ENCODE data around the gene PLK3.
A peak's percentile ranks its signal among the peaks of the same experiment; 100 is the strongest.

Gene PLK3

GRCh38 chr1:44778705-44779576 is 21.2 kb upstream of the PLK3 start:
- Histone ChIP-seq H3K9me3 (ENCODE audit: low read length) (no peaks in the 10 kb centered on the region), H3K4me1 (ENCODE audit: insufficient read depth, low read length) (peaks cover 15% of the 10 kb centered on the region), H3K36me3 (ENCODE audit: insufficient read depth, low read length) (peaks cover 29% of the 10 kb centered on the region), H3K9ac (ENCODE audit: low read length) (no peak overlapping the region), H3K4me3 (ENCODE audit: low read depth in 1 of 2, low read length in 2 of 2) (no peak overlapping the region), H3K27me3 (ENCODE audit: control insufficient read depth in 1 of 2, insufficient read depth in 2 of 2, low read length in 2 of 2) (no peaks in the 10 kb centered on the region), H3K27ac (ENCODE audit: low read depth, low read length) (no peak overlapping the region)

- H3K27me3 ChIP-seq (ENCODE audit: control insufficient read depth in 1 of 2, insufficient read depth in 2 of 2, low read length in 2 of 2) = no peaks in the 10 kb centered on the region
- no peak overlapping the region for H3K4me3 ChIP-seq (ENCODE audit: low read depth in 1 of 2, low read length in 2 of 2)
- H3K36me3 ChIP-seq (ENCODE audit: insufficient read depth, low read length) = peaks cover 29% of the 10 kb centered on the region
- H3K4me1 ChIP-seq (ENCODE audit: insufficient read depth, low read length) = peaks cover 27% of the 10 kb centered on the region
- H3K27ac ChIP-seq (ENCODE audit: low read depth, low read length) = no peak overlapping the region
- no peak overlapping the region for H3K9ac ChIP-seq (ENCODE audit: low read length)
- H3K9me3 ChIP-seq (ENCODE audit: low read length) = no peaks in the 10 kb centered on the region
These were observed 19.5 kb upstream of the PLK3 start for GRCh38 chr1:44780583-44781121.

GRCh38 chr1:44783697-44784093 is 16.5 kb upstream of the PLK3 start:
- Histone ChIP-seq H3K4me3 (ENCODE audit: low read depth in 1 of 2, low read length in 2 of 2) (peak overlapping the region; percentile 27 to 60), H3K4me1 (ENCODE audit: insufficient read depth, low read length) (peaks cover 27% of the 10 kb centered on the region), H3K27me3 (ENCODE audit: control insufficient read depth in 1 of 2, insufficient read depth in 2 of 2, low read length in 2 of 2) (no peaks in the 10 kb centered on the region), H3K36me3 (ENCODE audit: insufficient read depth, low read length) (peaks cover 13% of the 10 kb centered on the region), H3K27ac (ENCODE audit: low read depth, low read length) (no peak overlapping the region), H3K9me3 (ENCODE audit: low read length) (no peaks in the 10 kb centered on the region), H3K9ac (ENCODE audit: low read length) (no peak overlapping the region)

- peak overlapping the region; percentile 2 for H3K27ac ChIP-seq (ENCODE audit: low read depth, low read length)
These were observed 15.8 kb upstream of the PLK3 start for GRCh38 chr1:44784094-44785028.

GRCh38 chr1:44785029-44785380 is 15.2 kb upstream of the PLK3 start:
- peak overlapping the region; percentile 2 for H3K27ac ChIP-seq (ENCODE audit: low read depth, low read length)
- peaks cover 8% of the 10 kb centered on the region for H3K36me3 ChIP-seq (ENCODE audit: insufficient read depth, low read length)
- peak overlapping the region in 1 of 2 donors; percentile 42 for H3K4me3 ChIP-seq (ENCODE audit: low read depth in 1 of 2, low read length in 2 of 2)
- no peaks in the 10 kb centered on the region for H3K27me3 ChIP-seq (ENCODE audit: control insufficient read depth in 1 of 2, insufficient read depth in 2 of 2, low read length in 2 of 2)
- no peak overlapping the region for H3K9ac ChIP-seq (ENCODE audit: low read length)
- peaks cover 27% of the 10 kb centered on the region for H3K4me1 ChIP-seq (ENCODE audit: insufficient read depth, low read length)
- H3K9me3 ChIP-seq (ENCODE audit: low read length) = no peaks in the 10 kb centered on the region

More at GRCh38 chr1:44784094-44785028, 15.8 kb upstream of the PLK3 start:
- Histone ChIP-seq H3K9me3 (ENCODE audit: low read length) (no peaks in the 10 kb centered on the region), H3K9ac (ENCODE audit: low read length) (no peak overlapping the region), H3K4me1 (ENCODE audit: insufficient read depth, low read length) (peaks cover 27% of the 10 kb centered on the region), H3K27me3 (ENCODE audit: control insufficient read depth in 1 of 2, insufficient read depth in 2 of 2, low read length in 2 of 2) (no peaks in the 10 kb centered on the region), H3K36me3 (ENCODE audit: insufficient read depth, low read length) (peaks cover 8% of the 10 kb centered on the region), H3K4me3 (ENCODE audit: low read depth in 1 of 2, low read length in 2 of 2) (peak overlapping the region; percentile 27 to 60)

- peaks cover 27% of the 10 kb centered on the region for H3K4me1 ChIP-seq (ENCODE audit: insufficient read depth, low read length)
- H3K27ac ChIP-seq (ENCODE audit: low read depth, low read length) = peak overlapping the region; percentile 27
- H3K36me3 ChIP-seq (ENCODE audit: insufficient read depth, low read length) = peaks cover 8% of the 10 kb centered on the region
- no peaks in the 10 kb centered on the region for H3K9me3 ChIP-seq (ENCODE audit: low read length)
- no peak overlapping the region for H3K9ac ChIP-seq (ENCODE audit: low read length)
- peak overlapping the region; percentile 48 to 58 for H3K4me3 ChIP-seq (ENCODE audit: low read depth in 1 of 2, low read length in 2 of 2)
- no peaks in the 10 kb centered on the region for H3K27me3 ChIP-seq (ENCODE audit: control insufficient read depth in 1 of 2, insufficient read depth in 2 of 2, low read length in 2 of 2)
These were observed 14.6 kb upstream of the PLK3 start for GRCh38 chr1:44785501-44786137.

GRCh38 chr1:44786138-44786840 is 13.9 kb upstream of the PLK3 start:
- peaks cover 2% of the 10 kb centered on the region for H3K36me3 ChIP-seq (ENCODE audit: insufficient read depth, low read length)
- H3K9me3 ChIP-seq (ENCODE audit: low read length) = no peaks in the 10 kb centered on the region
- peak overlapping the region; percentile 27 for H3K27ac ChIP-seq (ENCODE audit: low read depth, low read length)
- peaks cover 27% of the 10 kb centered on the region for H3K4me1 ChIP-seq (ENCODE audit: insufficient read depth, low read length)
- no peaks in the 10 kb centered on the region for H3K27me3 ChIP-seq (ENCODE audit: control insufficient read depth in 1 of 2, insufficient read depth in 2 of 2, low read length in 2 of 2)
- peak overlapping the region; percentile 48 to 58 for H3K4me3 ChIP-seq (ENCODE audit: low read depth in 1 of 2, low read length in 2 of 2)
- H3K9ac ChIP-seq (ENCODE audit: low read length) = no peak overlapping the region

- Histone ChIP-seq H3K36me3 (ENCODE audit: insufficient read depth, low read length) (no peaks in the 10 kb centered on the region), H3K27ac (ENCODE audit: low read depth, low read length) (no peak overlapping the region), H3K4me3 (ENCODE audit: low read depth in 1 of 2, low read length in 2 of 2) (peak overlapping the region in 1 of 2 donors; percentile 58), H3K27me3 (ENCODE audit: control insufficient read depth in 1 of 2, insufficient read depth in 2 of 2, low read length in 2 of 2) (no peaks in the 10 kb centered on the region), H3K9ac (ENCODE audit: low read length) (no peak overlapping the region), H3K9me3 (ENCODE audit: low read length) (no peaks in the 10 kb centered on the region), H3K4me1 (ENCODE audit: insufficient read depth, low read length) (peaks cover 27% of the 10 kb centered on the region)
These were observed 13.2 kb upstream of the PLK3 start for GRCh38 chr1:44786841-44787426.

GRCh38 chr1:44787506-44787905 is 12.7 kb upstream of the PLK3 start:
- Histone ChIP-seq H3K9ac (ENCODE audit: low read length) (no peak overlapping the region), H3K4me1 (ENCODE audit: insufficient read depth, low read length) (peaks cover 27% of the 10 kb centered on the region), H3K27ac (ENCODE audit: low read depth, low read length) (no peak overlapping the region), H3K27me3 (ENCODE audit: control insufficient read depth in 1 of 2, insufficient read depth in 2 of 2, low read length in 2 of 2) (no peaks in the 10 kb centered on the region), H3K4me3 (ENCODE audit: low read depth in 1 of 2, low read length in 2 of 2) (no peak overlapping the region), H3K36me3 (ENCODE audit: insufficient read depth, low read length) (no peaks in the 10 kb centered on the region), H3K9me3 (ENCODE audit: low read length) (no peaks in the 10 kb centered on the region)

- Histone ChIP-seq H3K27ac (ENCODE audit: low read depth, low read length) (no peak within 1 kb of the TSS), H3K9ac (ENCODE audit: low read length) (no peak within 1 kb of the TSS), H3K4me1 (ENCODE audit: insufficient read depth, low read length) (peaks cover 27% of the 10 kb centered on the region), H3K9me3 (ENCODE audit: low read length) (no peaks in the 10 kb centered on the region), H3K27me3 (ENCODE audit: control insufficient read depth in 1 of 2, insufficient read depth in 2 of 2, low read length in 2 of 2) (no peaks in the 10 kb centered on the region), H3K4me3 (ENCODE audit: low read depth in 1 of 2, low read length in 2 of 2) (no peak within 1 kb of the TSS), H3K36me3 (ENCODE audit: insufficient read depth, low read length) (no peaks in the 10 kb centered on the region)
These were observed 11.9 kb upstream of the PLK3 start, which contains the start of gene BEST4 for GRCh38 chr1:44788120-44788860. Gene BEST4, minus strand, starts transcription at chr1:44788170. Its CDS starts 465 bp downstream, at chr1:44787705.
